Thyroid gland (tissue), 4 donors: ENCODE results near the gene TSHZ1.

Experiments
- CTCF ChIP-seq, 6 experiments: fragments of 200-600 bp in 3 of 6; fragments of 450-650 bp in 3 of 6; sonication (generic) in 3 of 6; IDR thresholded peaks; one replicate each; pipeline ENCODE4 v1.5.1; 2016 to 2019; ENCODE audit warnings: antibody characterized with exemption in 6 of 6, mild to moderate bottlenecking in 2 of 6, inconsistent platforms in 1 of 6, moderate library complexity in 1 of 6
- POLR2A ChIP-seq, 2 donors: fragments of 450-650 bp; IDR thresholded peaks; one replicate each; pipeline ENCODE4 v1.6.1; 2017; ENCODE audit warnings: antibody characterized with exemption in 2 of 2, mild to moderate bottlenecking in 2 of 2, moderate library complexity in 1 of 2

- TF ChIP-seq CTCF (IDR thresholded peaks at IDR 0.05) (no peak), POLR2A (IDR thresholded peaks at IDR 0.05) (no peak)
These were observed 77.1 kb downstream of the TSHZ1 start for GRCh38 chr18:75287700-75288099.
